Hepatocyte (in vitro differentiated cells): ENCODE data around the gene AMBRA1. TPM values are rescaled to one million over a fixed set of nuclear protein-coding genes. Genes with fewer than 3 reads are reported as not detected.

Source experiments
- DNase-seq: peaks from one replicate; pipeline ENCODE4 v3.0.0-alpha.2; 2016; ENCODE audit warnings: low spot score
- H2AFZ ChIP-seq: fragments of 200-600 bp; sonication (generic); 2 replicates; pipeline ENCODE4 v1.6.0; 2016; ENCODE audit warnings: antibody characterized with exemption, mild to moderate bottlenecking
- H3K27ac ChIP-seq: fragments of 200-600 bp; sonication (generic); 2 replicates; pipeline ENCODE4 v1.5.1; 2016; ENCODE audit warnings: mild to moderate bottlenecking
- H3K27me3 ChIP-seq: fragments of 200-600 bp; sonication (generic); 2 replicates; pipeline ENCODE4 v1.6.1; 2016
- H3K36me3 ChIP-seq: fragments of 200-600 bp; sonication (generic); replicated peaks from 2 replicates; pipeline ENCODE4 v1.5.1; 2016; ENCODE audit warnings: low read depth; ENCODE audit not compliant: insufficient read depth
- H3K4me1 ChIP-seq: fragments of 200-600 bp; sonication (generic); 2 replicates; pipeline ENCODE4 v1.5.1; 2016; ENCODE audit warnings: mild to moderate bottlenecking, moderate library complexity; ENCODE audit not compliant: insufficient read depth
- H3K4me2 ChIP-seq: fragments of 200-600 bp; sonication (generic); 2 replicates; pipeline ENCODE4 v1.6.0; 2016
- H3K4me3 ChIP-seq: fragments of 200-600 bp; sonication (generic); 2 replicates; pipeline ENCODE4 v1.5.1; 2016; ENCODE audit warnings: mild to moderate bottlenecking
- H3K79me2 ChIP-seq: fragments of 200-600 bp; sonication (generic); 2 replicates; pipeline ENCODE4 v1.6.0; 2017; ENCODE audit warnings: mild to moderate bottlenecking
- H3K9me2 ChIP-seq: fragments of 200-600 bp; sonication (generic); replicated peaks from 2 replicates; pipeline ENCODE4 v1.6.0; 2017; ENCODE audit warnings: mild to moderate bottlenecking; ENCODE audit not compliant: insufficient read depth
- H3K9me3 ChIP-seq: fragments of 200-600 bp; sonication (generic); 2 replicates; pipeline ENCODE4 v1.5.1; 2016; ENCODE audit warnings: low read depth, mild to moderate bottlenecking
- H4K20me1 ChIP-seq: fragments of 200-600 bp; sonication (generic); 2 replicates; pipeline ENCODE4 v1.6.0; 2016; ENCODE audit warnings: mild to moderate bottlenecking; ENCODE audit not compliant: insufficient read depth, poor library complexity, severe bottlenecking
- EZH2 ChIP-seq: fragments of 200-600 bp; sonication (generic); IDR thresholded peaks from 2 replicates; pipeline ENCODE4 v1.6.1; 2016; ENCODE audit warnings: antibody characterized with exemption, mild to moderate bottlenecking, borderline replicate concordance
- EZH2phosphoT487 ChIP-seq: fragments of 200-600 bp; sonication (generic); IDR thresholded peaks from one replicate; pipeline ENCODE4 v1.6.1; 2018; ENCODE audit warnings: antibody characterized with exemption, mild to moderate bottlenecking, low read depth, moderate library complexity; ENCODE audit not compliant: unreplicated experiment, severe bottlenecking
- WGBS: methylation state at CpG from one replicate; pipeline ENCODE4 v1.1.6; 2016; ENCODE audit warnings: low lambda C conversion rate; ENCODE audit errors: missing lambda C conversion rate; 5-methylcytosine and 5-hydroxymethylcytosine counted together
- polyA plus RNA-seq: library from polyadenylated mRNA; unstranded; fragments of >200 nt; fragmentation: Nextera tagmentation; extraction: Ambion mirVana; gene quantifications from 2 replicates; pipeline ENCODE4 v1.2.1, GENCODE V29; 2016
- total RNA-seq: library from RNA; depleted of rRNA; stranded (reverse); fragments of >200 nt; gene quantifications from 2 replicates; pipeline ENCODE4 v1.2.3, GENCODE V29; 2014
- TF ChIP-seq, protein P1 (sequence below): fragments of 200-600 bp; sonication (generic); IDR thresholded peaks from 2 replicates; pipeline ENCODE4 v1.5.1; 2016; ENCODE audit warnings: antibody characterized with exemption, mild to moderate bottlenecking; ENCODE audit not compliant: poor library complexity

The AMBRA1 gene
- total and polyA plus RNA-seq, 2 experiments from 2014 or later, result 7.2 to 31.2 TPM

DNA sequence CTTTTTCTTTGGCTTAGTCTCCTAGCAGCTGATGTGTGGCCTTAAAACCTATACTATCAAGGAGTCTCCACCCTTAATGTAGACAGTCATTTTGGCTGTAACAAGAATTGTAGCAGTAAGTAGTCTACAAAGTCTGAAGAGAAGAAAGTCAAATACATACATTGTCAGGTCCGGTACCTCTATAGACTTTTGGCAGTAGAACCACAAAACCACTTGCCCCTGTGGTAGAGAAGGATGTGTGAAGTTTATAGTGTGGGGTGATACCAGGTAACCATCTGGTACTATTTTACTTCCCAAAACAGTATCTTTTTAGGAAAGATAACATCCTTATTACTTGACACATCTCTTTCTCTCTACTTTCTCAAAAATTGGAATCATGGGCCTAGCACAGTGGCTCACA is 38.7 kb upstream of the AMBRA1 start:
- Histone ChIP-seq H2AFZ (no peak overlapping the region), H3K4me2 (no peak overlapping the region), H3K4me3 (no peak overlapping the region), H3K9me3 (no peaks in the 10 kb centered on the region), H3K9me2 (no peaks in the 10 kb centered on the region), H3K27me3 (no peaks in the 10 kb centered on the region), H3K79me2 (peaks cover 29% of the 10 kb centered on the region), H3K27ac (no peak overlapping the region), H3K36me3 (no peaks in the 10 kb centered on the region), H4K20me1 (no peaks in the 10 kb centered on the region), H3K4me1 (no peaks in the 10 kb centered on the region)
- 97% methylated on average over 1 of the region's 1 CpG for WGBS
- TF ChIP-seq EZH2 (no peak), EZH2phosphoT487 (no peak)
- TF ChIP-seq, protein P1, sequence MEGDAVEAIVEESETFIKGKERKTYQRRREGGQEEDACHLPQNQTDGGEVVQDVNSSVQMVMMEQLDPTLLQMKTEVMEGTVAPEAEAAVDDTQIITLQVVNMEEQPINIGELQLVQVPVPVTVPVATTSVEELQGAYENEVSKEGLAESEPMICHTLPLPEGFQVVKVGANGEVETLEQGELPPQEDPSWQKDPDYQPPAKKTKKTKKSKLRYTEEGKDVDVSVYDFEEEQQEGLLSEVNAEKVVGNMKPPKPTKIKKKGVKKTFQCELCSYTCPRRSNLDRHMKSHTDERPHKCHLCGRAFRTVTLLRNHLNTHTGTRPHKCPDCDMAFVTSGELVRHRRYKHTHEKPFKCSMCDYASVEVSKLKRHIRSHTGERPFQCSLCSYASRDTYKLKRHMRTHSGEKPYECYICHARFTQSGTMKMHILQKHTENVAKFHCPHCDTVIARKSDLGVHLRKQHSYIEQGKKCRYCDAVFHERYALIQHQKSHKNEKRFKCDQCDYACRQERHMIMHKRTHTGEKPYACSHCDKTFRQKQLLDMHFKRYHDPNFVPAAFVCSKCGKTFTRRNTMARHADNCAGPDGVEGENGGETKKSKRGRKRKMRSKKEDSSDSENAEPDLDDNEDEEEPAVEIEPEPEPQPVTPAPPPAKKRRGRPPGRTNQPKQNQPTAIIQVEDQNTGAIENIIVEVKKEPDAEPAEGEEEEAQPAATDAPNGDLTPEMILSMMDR, result no peak
- no peak for DNase-seq

- H3K4me3 ChIP-seq, result no peak overlapping the region
- 95% methylated on average over 2 of the region's 2 CpGs for WGBS
- H3K9me2 ChIP-seq, result no peaks in the 10 kb centered on the region
- no peaks in the 10 kb centered on the region for H3K36me3 ChIP-seq
- no peak for DNase-seq
- peaks cover 31% of the 10 kb centered on the region for H3K79me2 ChIP-seq
- no peak overlapping the region for H3K27ac ChIP-seq
- H2AFZ ChIP-seq, result no peak overlapping the region
- H3K27me3 ChIP-seq, result no peaks in the 10 kb centered on the region
- H3K4me2 ChIP-seq, result no peak overlapping the region
- TF ChIP-seq, protein P1, result no peak
- TF ChIP-seq EZH2phosphoT487 (no peak), EZH2 (no peak)
- H3K4me1 ChIP-seq, result no peaks in the 10 kb centered on the region
- no peaks in the 10 kb centered on the region for H3K9me3 ChIP-seq
- H4K20me1 ChIP-seq, result no peaks in the 10 kb centered on the region
Measured at GRCh38 chr11:46631676-46632075, 37.9 kb upstream of the AMBRA1 start.

- Histone ChIP-seq H3K4me1 (no peaks in the 10 kb centered on the region), H4K20me1 (no peaks in the 10 kb centered on the region), H2AFZ (no peak overlapping the region), H3K79me2 (peaks cover 40% of the 10 kb centered on the region), H3K9me2 (no peaks in the 10 kb centered on the region), H3K9me3 (no peaks in the 10 kb centered on the region), H3K4me3 (no peak overlapping the region), H3K27me3 (no peaks in the 10 kb centered on the region), H3K4me2 (no peak overlapping the region), H3K27ac (no peak overlapping the region), H3K36me3 (no peaks in the 10 kb centered on the region)
- no peak for DNase-seq
- TF ChIP-seq EZH2phosphoT487 (no peak), EZH2 (no peak)
- TF ChIP-seq, protein P1, result no peak
- WGBS, result 97% methylated on average over 1 of the region's 1 CpG
Measured at GRCh38 chr11:46630237-46630636, 36.4 kb upstream of the AMBRA1 start.

DNA sequence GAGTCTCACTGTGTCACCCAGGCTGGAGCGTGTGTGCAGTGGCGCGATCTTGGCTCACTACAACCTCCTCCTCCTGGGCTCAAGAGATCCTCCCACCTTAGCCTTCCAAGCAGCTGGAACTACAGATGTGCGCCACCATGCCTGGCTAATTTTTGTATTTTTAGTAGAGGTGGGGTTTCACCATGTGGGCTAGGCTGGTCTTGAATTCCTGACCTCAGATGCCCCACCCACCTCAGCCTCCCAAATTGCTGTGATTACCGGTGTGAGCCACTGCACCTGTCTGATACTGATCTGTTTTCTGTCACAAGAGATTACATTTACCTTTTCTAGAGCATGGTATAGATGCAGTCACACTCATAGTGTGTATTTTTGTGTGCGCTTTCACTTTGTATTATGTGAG is 35.1 kb upstream of the AMBRA1 start:
- Histone ChIP-seq H3K27ac (no peak overlapping the region), H3K36me3 (no peaks in the 10 kb centered on the region), H3K4me3 (no peak overlapping the region), H3K4me2 (no peak overlapping the region), H4K20me1 (no peaks in the 10 kb centered on the region), H3K9me3 (no peaks in the 10 kb centered on the region), H3K79me2 (peaks cover 48% of the 10 kb centered on the region), H3K27me3 (no peaks in the 10 kb centered on the region), H3K9me2 (no peaks in the 10 kb centered on the region), H2AFZ (no peak overlapping the region), H3K4me1 (no peaks in the 10 kb centered on the region)
- TF ChIP-seq EZH2phosphoT487 (no peak), EZH2 (no peak)
- TF ChIP-seq, protein P1, result no peak
- DNase-seq, result no peak
- WGBS, result 88% methylated on average over 6 of the region's 6 CpGs
